Dendritic cell treated with granulocyte-macrophage colony-stimulating factor and Interleukin-4, amounts not matched to agents 40 ng/mL and 50 ng/mL, for 4 days (primary cell): ENCODE results near the gene TMEM51.

Experiments
- H3K27ac Mint-ChIP-seq: one replicate; pipeline ENCODE4 v1.8.0; 2022; ENCODE audit warnings: mild to moderate bottlenecking, mixed read lengths
- H3K27me3 Mint-ChIP-seq: one replicate; pipeline ENCODE4 v1.8.0; 2022; ENCODE audit warnings: mild to moderate bottlenecking, mixed read lengths
- H3K36me3 Mint-ChIP-seq: one replicate; pipeline ENCODE4 v1.8.0; 2022; ENCODE audit warnings: low read depth, mixed read lengths
- H3K4me1 Mint-ChIP-seq: one replicate; pipeline ENCODE4 v1.8.0; 2022; ENCODE audit warnings: low read depth, mixed read lengths
- H3K4me3 Mint-ChIP-seq: one replicate; pipeline ENCODE4 v1.8.0; 2022; ENCODE audit warnings: mild to moderate bottlenecking, moderate library complexity, mixed read lengths
- H3K9me3 Mint-ChIP-seq: one replicate; pipeline ENCODE4 v1.8.0; 2022; ENCODE audit warnings: mixed read lengths
- intact Hi-C: fragments of 100-400 bp; cut with micrococcal nuclease; formaldehyde crosslinking; loops from one replicate; pipeline ENCODE4 v1.15.0; 2022

TMEM51 gene

DNA sequence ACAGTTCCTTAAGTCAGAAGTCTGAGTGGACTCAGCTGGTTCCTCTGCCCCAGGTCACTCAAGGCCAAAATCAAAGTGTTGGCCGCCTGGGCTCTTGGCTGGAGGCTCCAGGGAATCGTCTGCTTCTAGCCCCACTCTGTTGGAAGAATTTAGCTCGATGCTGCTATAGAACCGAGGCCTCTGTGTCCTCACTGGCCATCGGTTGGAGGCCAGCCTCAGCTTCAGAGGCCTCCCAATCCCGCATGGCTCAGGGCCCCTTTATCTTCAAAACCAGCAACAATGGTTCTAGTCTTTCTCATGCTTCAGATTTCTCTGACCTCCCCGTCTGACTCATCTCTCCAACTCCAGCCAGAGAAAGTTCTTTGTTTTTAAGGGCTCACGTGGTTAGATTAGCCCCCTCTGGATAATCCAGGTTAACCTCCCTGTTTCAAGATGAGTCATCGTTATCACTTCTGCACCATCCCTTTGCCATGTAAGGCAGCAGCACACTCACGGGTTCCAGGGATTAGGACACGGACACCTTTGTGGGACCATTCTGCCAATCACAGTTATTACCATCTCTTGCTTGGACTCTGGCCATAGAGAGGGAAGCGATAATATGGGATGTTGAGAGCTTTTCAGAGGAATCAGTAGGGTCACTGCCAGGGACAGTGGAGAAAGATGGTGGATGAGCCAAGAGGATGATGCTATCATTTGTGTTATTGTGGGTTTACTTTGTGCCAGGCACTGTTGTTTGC is 107.0 kb downstream of the TMEM51 start:
- Mint-ChIP-seq H3K27me3 (no peaks in the 10 kb centered on the region), H3K36me3 (no peaks in the 10 kb centered on the region), H3K4me3 (peak overlapping the region; percentile 61), H3K4me1 (peaks cover 79% of the 10 kb centered on the region), H3K9me3 (no peaks in the 10 kb centered on the region), H3K27ac (peak overlapping the region; percentile 96)
- intact Hi-C loops = loop anchor here (5.0 kb wide), 1 partner anchor 38 kb away; no protein-coding TSS in a partner anchor

DNA sequence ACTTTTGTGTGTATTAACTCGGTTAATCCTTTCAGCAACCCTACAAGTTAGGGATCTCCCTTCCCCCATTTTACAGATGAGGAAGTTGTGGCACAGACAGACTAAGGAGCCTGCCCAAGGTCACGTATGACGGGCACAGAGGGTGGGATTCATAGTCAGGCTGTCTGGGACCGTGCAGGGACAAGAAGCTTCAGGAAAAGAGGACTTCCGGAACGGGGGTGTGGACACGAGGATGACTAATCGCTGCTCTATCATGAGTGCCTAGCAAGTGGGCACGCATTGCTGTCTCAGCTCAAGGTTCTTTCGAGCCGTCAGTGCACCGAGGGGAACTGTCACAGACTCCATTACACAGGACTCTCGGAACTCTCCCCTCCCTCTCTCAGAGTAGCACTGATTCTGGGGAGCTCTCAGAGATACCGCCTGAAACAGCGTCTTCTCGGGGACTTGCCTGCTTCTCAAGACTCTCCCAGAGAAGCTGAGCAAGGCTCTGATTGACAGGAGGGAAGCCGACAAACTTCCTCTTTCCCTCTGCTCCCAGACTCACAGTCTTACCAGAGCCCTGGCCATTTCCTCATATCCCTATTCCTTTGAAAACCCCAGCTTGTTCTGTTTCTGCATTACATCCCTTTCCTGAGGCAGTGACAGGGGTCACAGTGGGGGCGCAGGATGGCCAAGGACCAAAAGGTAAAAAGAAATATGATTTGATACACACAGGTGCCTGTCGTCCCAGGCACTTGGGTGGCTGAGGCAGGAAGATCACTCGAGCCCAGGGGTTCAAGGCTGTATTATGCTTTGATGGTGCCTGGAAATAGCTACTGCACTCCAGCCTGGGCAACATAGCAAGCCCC is 107.8 kb downstream of the TMEM51 start:
- Mint-ChIP-seq H3K36me3 (no peaks in the 10 kb centered on the region), H3K4me1 (peaks cover 85% of the 10 kb centered on the region), H3K4me3 (peak overlapping the region; percentile 61), H3K9me3 (no peaks in the 10 kb centered on the region), H3K27ac (peak overlapping the region; percentile 96), H3K27me3 (no peaks in the 10 kb centered on the region)
- intact Hi-C loops = loop anchor here (5.0 kb wide), 1 partner anchor 39 kb away; no protein-coding TSS in a partner anchor

DNA sequence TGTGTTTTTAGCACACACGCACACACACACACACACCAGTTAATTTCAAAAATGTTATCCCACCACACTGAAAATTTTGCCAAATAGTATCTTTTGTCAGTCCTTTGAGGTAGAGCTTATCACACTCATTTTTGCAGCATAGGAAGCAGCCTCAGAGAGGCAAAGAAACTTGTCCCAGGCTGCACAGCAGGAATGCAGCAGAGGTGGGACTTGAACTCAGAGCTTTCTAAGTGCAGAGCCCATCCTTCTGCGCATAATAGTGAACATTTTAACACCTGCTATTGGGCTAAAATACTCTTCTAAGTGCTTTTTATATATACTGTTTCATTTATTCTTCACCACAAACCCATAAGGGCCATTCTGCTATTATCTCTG is 108.4 kb downstream of the TMEM51 start:
- Mint-ChIP-seq H3K27ac (peak overlapping the region; percentile 96), H3K27me3 (no peaks in the 10 kb centered on the region)

DNA sequence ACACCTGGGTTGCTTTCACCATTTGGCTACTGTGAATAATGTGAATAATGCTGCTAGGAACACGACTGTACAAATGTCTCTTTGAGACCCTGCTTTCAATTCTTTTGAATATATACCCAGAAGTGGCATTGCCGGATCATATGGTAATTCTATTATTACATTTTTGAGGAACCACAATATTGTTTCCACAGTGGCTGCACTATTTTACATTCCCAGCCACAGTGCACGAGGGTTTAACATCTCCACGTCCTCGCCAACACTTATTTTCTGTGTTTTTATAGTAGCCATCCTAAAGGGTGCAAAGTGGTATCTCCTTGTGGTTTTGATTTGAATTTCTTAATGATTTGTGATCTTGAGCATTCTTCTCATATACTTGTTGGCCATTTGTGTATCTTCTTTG is 109.2 kb downstream of the TMEM51 start:
- Mint-ChIP-seq H3K9me3 (no peaks in the 10 kb centered on the region), H3K4me3 (no peak overlapping the region), H3K4me1 (peaks cover 76% of the 10 kb centered on the region), H3K27ac (peak overlapping the region; percentile 96), H3K36me3 (no peaks in the 10 kb centered on the region), H3K27me3 (no peaks in the 10 kb centered on the region)
- intact Hi-C loops = loop anchor here (5.0 kb wide), 1 partner anchor 40 kb away; no protein-coding TSS in a partner anchor

More for the DNA sequence above, 108.4 kb downstream of the TMEM51 start:
- intact Hi-C loops = loop anchor here (5.0 kb wide), 1 partner anchor 40 kb away; no protein-coding TSS in a partner anchor
- no peaks in the 10 kb centered on the region for H3K9me3 Mint-ChIP-seq
- peaks cover 83% of the 10 kb centered on the region for H3K4me1 Mint-ChIP-seq
- H3K36me3 Mint-ChIP-seq = no peaks in the 10 kb centered on the region
- peak overlapping the region; percentile 61 for H3K4me3 Mint-ChIP-seq

DNA sequence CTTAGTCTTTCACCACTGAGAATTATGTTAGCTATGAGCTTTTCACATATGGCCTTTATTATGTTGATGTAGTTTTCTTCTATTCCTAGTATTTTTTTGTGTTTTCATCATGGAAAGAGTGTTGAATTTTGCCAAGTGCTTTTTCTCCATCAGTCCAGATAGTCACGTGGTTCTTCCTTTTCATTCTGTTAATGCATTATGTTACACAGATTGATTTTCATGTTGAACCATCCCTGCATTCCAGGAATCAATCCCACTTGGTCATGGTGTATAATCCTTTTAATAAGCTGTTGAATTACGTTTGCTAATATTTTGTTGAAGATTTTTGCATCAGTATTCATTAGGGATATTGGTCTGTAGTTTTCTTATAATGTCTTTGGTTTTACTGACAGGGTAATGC is 111.2 kb downstream of the TMEM51 start:
- peak overlapping the region; percentile 39 for H3K27ac Mint-ChIP-seq
- H3K36me3 Mint-ChIP-seq = no peaks in the 10 kb centered on the region
- no peak overlapping the region for H3K4me3 Mint-ChIP-seq
- intact Hi-C loops = loop anchor here (5.0 kb wide), 1 partner anchor 42 kb away; no protein-coding TSS in a partner anchor
- H3K9me3 Mint-ChIP-seq = no peaks in the 10 kb centered on the region
- H3K4me1 Mint-ChIP-seq = peaks cover 63% of the 10 kb centered on the region
- H3K27me3 Mint-ChIP-seq = no peaks in the 10 kb centered on the region
